ENCODE measurements around the gene HTR1E.

DNA sequence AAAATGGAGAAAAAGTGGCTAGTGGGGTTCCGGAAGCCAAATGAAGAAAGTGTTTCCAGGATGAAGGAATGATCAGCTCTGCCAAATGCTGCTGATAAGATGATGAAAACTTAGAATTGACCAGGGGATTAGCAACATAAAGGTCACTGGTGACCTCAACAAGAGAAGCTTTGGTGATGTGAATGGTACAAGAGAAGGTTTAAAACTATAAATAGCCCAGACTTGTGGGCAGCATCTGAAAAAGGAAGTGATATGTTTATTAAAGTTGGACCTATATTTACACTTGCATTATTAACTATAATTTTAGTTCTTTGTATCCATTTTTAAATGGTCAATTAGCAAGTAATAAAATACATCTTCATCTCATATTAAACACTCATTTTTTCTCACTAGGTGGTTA lies 112.5 kb downstream of the HTR1E start:
- no peak for TF ChIP-seq EZH2 (IDR thresholded peaks at IDR 0.05; ENCODE audit: insufficient read depth, poor library complexity, severe bottlenecking)
- no peak for TF ChIP-seq EZH2phosphoT487 (IDR thresholded peaks at IDR 0.05; ENCODE audit: insufficient read depth, low read depth)
